Effector CD8-positive, alpha-beta T cell (primary cell): ENCODE measurements around the gene CBX8.
A peak's percentile ranks its signal among the peaks of the same experiment; 100 is the strongest.

Experiments used
- DNase-seq: peaks from one replicate; lab custom pipeline; 2025; lab: John Stamatoyannopoulos, UW
- total RNA-seq, 4 experiments: gene quantifications; one replicate each; lab custom pipeline; 2026; lab: John Stamatoyannopoulos, UW

CBX8 gene
- total RNA-seq = 3.8 to 8.7 (median 5.4) reads per million in 4 experiments

DNA sequence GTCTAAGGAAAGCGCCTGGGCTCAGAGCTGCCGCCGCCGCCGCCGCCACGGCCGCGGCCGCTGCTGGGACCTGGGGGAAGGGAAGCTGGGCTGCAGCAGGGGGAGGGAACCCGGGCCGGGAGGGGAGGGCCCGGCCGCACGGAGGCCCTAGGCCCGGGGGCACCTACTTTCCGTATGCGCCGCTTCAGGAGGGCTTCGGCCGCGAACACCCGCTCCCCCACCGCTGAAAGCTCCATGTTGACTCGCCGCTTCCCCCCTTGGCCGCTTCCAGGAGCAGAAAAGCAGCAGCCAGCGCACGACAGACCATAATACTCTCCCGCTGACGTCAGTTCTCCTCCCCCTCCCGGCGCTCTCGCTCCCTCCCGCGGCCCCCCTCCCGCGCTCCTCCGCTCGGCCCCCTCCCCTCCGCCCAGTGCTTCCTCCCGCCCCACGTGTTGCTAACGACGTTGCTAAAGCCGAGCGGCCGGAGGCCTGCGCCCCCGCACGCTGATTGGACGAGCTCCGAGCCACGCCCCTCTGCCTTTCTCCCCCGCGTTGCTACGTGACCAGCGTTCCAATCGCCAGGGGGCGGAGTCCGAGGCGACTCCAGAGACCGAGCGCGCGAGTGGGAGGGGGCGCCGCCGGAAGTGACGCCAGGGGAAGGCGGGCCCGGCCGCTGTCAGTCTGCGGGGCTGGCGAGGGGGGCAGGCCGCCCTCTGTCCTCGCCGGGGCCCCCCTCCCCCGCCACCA, at the start of gene CBX8:
CBX8 (minus strand) TSS at position 315 of the 729 bp plus-strand sequence; CDS start at position 236, 79 bp downstream.
- DNase-seq = peak; percentile 97

DNA sequence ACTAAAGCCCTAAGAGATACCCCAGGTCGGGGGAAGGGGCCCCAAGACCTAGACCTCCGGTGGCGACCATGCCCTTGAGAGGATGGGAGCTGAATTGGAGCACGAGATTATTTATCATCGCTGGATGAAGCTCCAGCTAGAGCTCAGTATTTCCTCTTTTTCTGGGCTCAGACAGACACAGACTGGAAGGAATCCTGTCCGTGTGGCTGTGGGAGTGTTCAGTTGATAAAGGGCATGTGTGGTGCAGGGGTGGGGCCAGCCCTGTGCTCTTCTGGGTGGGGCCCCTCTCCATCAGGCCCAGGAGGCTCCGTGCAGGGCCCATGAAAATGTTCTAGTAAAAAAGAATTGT, 48.7 kb upstream of the CBX8 start:
- no peak for DNase-seq

DNA sequence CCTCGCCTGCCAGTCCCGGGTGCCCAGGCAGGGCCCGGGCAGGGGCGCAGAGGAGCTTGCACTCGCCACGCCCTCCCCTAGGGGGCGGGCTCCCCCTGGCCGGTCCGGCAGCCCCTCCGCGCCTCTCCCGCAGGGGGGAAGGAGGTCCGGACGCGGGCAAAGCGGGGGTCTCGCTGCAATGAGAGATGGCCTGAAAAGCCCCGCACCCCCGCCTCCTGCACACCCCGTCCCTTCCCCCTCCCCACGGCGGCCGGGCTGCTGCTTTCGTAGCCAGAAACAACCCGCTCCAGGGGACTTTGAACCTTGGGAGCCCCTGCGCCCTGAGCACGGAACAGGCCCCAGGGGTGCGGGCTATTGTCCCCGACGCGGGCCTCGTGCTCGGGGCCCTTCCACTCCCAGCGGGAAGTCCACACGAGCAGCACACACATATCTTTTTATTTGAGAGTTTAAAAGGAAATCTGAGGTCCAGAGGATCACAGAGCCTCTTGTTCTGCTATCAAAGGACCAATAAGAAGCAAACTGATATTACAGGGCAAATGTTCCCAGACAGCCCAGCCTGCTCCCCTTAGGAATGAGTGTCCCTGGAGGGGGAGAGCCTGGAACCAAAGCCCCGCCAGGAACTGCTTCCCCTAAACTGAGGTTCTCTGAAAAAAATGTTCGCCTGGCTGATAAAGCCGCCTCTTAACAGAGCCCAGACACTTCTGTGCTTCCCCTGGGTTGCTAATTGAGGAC, 48.2 kb upstream of the CBX8 start:
- DNase-seq = peak; percentile 21

DNA sequence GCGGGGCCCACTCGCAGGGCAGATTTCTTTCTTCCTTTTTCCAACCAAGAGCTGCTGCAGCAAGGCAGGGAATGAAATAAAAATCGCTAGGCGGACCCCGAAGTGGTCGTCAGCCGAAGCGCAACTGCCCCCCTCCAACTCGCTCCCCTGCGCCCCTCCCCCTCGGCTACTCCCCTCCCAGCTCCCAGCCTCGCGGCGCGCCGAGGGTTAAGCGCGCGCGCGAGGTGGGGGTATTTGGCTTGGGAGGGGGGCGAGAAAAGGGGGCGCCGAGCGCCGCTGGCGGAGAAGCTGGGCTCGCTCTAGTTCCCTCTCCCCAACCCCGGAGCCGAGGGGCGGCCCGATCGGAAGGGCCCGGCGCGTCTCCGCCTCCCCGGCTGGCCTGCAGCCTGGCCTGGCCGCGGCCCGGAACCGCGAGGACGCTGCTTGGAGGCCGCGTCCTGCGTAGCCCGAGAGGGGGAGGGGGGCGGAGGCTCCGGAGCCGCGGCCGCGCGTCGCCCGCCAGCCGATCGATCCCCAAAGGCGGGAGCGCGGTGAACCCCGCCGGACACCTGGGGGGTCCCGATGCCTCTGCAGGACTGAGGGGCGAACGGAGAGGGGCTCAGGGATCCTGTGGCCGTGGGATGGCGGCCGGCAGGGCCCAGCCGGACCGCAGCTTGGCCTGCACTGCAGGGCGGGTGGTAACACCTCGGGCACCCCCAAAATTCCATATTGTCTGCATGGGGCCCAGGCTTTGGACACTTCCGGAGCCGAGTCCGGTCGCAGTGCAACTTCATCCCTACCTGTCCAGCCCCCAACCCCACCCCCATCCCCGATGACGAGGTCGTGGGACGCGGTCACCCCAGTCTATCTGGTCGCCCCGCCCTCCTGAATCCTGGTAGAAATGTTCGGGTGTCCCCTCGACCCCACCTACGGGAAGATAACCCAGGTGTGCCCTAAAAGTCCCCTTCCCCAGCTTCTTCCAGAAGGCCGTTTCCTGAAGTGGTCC, 47.2 kb upstream of the CBX8 start:
- no peak for DNase-seq

DNA sequence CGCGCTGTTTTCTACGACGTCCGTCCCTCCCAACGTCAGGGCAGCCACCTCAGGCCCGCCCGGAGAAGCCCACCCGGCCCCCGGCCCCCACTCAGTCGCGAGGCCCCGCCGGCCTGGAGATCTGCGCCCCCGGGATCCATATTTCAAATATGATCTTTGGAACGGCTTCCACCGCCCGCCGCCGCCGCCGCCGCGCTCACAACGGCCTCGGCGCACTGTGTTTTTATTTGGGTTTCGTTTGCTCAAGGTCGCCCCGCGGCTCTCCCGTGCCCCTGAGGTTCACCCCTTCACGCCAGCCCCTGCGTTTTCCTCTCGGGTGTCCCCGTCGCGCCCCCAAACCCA, 46.6 kb upstream of the CBX8 start:
- DNase-seq = no peak

DNA sequence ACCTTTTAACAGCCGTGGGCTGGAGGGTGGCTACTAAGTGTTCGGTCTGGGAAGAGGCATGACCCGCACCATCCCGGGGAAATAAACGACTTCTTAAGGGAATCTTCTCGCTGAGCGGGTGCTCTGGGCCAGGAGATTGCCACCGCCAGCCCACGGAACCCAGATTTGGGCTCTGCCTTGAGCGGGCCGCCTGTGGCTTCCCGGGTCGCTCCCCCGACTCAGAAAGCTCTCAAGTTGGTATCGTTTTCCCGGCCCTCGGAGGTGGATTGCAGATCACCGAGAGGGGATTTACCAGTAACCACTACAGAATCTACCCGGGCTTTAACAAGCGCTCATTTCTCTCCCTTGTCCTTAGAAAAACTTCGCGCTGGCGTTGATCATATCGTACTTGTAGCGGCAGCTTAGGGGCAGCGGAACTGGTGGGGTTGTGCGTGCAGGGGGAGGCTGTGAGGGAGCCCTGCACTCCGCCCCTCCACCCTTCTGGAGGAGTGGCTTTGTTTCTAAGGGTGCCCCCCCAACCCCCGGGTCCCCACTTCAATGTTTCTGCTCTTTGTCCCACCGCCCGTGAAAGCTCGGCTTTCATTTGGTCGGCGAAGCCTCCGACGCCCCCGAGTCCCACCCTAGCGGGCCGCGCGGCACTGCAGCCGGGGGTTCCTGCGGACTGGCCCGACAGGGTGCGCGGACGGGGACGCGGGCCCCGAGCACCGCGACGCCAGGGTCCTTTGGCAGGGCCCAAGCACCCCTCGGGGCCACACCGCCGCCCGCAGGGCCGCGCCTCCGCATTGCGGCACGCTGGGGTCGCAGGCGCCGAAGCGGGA, 46.0 kb upstream of the CBX8 start:
- no peak for DNase-seq

DNA sequence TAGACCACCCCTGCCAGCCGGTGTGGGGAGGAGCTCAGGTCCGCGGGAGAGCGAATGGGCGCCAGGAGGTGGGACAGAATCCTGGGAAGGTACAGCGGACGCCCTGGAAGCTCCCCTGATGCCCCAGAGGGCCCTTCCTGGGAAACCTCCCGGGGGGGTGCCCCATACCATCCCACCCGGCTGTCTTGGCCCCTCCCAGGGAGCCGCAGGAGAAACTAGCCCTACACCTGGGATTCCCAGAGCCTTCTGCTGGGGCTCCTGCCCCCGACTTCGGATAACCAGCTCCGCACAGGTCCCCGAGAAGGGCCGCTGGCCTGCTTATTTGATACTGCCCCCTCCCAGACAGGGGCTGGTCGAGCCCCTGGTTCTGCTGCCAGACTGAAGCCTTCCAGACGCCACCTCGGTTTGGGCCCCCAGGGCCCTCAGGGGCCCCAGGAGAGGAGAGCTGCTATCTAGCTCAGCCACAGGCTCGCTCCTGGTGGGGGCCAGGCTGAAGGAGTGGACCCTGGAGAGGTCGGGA, 45.3 kb upstream of the CBX8 start:
- no peak for DNase-seq

DNA sequence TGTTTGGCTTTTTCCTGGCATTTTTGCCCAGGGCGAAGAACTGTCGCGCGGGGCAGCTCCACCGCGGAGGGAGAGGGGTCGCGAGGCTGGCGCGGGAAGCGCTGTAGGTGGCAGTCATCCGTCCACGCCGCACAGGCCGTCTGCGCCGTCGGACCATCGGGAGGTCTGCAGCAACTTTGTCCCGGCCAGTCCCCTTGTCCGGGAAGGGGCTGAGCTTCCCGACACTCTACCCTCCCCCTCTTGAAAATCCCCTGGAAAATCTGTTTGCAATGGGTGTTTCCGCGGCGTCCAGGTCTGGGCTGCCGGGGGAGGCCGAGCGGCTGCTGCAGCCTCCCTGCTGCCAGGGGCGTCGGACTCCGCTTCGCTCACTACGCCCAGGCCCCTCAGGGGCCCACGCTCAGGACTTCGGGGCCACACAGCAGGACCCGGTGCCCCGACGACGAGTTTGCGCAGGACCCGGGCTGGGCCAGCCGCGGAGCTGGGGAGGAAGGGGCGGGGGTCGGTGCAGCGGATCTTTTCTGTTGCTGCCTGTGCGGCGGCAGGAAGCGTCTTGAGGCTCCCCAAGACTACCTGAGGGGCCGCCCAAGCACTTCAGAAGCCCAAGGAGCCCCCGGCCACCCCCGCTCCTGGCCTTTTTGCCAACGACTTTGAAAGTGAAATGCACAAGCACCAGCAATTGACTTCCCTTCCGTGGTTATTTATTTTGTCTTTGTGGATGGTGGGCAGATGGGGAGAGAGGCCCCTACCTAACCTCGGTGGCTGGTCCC, 44.7 kb upstream of the CBX8 start:
- DNase-seq = no peak

DNA sequence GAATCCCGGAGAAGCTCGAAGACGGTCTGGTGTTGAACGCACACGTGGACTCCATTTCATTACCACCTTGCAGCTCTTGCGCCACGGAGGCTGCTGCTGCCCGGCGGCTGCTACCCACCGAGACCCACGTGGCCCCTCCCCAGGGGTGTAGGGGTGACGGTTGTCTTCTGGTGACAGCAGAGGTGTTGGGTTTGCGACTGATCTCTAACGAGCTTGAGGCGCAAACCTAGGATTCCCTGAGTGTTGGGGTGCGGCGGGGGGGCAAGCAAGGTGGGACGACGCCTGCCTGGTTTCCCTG, 44.1 kb upstream of the CBX8 start:
- DNase-seq = no peak

DNA sequence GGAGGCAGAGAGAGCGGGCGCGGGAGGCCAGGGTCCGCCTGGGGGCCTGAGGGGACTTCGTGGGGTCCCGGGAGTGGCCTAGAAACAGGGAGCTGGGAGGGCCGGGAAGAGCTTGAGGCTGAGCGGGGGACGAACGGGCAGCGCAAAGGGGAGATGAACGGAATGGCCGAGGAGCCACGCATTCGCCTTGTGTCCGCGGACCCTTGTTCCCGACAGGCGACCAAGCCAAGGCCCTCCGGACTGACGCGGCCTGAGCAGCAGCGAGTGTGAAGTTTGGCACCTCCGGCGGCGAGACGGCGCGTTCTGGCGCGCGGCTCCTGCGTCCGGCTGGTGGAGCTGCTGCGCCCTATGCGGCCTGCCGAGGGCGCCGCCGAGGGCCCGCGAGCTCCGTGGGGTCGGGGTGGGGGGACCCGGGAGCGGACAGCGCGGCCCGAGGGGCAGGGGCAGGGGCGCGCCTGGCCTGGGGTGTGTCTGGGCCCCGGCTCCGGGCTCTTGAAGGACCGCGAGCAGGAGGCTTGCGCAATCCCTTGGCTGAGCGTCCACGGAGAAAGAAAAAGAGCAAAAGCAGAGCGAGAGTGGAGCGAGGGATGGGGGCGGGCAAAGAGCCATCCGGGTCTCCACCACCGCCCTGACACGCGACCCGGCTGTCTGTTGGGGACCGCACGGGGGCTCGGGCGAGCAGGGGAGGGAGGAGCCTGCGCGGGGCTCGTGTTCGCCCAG, 43.6 kb upstream of the CBX8 start:
- no peak for DNase-seq

DNA sequence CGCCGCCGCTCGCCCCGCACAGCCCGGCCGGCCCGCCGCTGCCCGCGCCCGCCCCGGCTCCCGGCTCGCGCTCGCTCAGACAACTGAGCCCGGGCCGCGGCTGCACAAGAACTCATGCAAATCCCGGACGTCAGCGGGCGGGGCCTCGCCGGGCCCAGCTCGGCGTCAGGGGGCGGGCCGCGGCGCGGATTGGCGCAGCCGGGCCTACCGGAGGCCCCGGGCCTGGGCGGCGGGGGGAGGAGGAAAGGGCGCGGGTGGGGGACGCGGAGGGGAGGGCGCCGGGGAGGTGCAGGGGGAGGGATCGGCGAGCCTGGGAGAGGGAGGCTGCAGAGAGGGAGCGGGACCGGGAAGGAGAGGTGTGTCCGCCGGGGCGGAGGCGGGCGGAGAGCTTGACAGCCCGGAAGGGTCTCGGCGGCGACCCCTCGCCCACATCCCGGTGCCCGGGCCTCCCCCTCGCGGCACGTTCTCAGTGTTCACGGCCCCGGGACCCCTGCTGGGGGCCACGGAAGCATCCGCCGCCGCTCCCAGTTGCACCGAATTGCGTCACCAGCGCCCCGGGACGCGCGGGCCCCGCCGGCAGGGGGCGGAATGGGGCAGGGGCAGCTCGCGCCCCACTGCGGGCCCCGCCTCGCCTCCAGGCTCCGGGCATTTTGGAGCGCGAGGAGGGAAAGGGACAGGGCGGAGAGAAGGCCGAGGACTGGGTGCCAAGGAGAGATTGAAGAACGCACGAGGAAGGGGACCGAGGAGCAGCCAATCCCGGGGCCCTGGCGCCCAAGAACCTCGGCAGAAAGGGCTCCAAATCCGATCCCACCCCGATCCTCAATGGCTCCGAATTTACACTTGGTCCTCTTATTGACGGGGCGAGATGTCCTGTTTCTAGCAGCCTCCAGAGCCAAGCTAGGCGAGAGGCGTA, 42.7 kb upstream of the CBX8 start, which contains the start of gene CBX4:
CBX4 (minus strand) TSS at position 85 of the 913 bp plus-strand sequence. CDS start 189 bp downstream, outside the sequence.
- DNase-seq = peak; percentile 84

DNA sequence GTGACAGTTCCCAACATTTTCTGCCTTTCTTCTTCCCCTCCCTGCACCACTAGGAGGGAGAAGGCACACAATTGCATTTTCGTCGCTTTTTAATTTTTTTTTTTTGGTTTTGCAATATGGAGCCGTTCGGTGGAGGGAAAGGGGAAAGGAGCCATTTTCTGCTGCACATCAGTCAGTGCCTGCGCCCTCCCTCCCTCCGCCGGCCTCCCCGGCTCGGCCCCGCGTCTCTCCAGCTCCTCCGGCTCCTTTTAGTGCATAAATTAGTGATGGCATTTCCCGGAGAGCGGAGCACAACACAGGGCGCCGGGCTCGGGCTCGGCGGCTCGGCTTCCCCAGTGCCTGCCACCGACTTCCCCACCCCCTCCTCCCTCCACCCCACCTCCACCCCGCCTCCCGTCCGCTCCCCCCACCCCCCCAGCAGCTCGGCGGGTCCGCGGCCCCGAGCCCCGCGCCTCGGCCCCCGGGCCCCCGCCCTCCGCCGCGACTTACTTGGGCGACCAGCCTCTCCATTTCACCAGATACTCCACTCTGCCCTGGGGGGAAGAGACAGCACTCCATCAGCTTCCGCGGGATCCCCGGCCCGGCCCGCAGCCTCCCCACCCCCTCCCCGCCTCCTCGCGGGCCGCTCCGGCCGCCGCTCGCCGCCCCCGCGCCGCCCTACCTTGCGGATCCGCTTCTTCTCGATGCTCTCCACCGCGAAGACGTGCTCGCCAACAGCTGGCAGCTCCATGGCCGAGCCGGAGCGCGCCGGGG, 41.8 kb upstream of the CBX8 start:
- DNase-seq = peak; percentile 28

DNA sequence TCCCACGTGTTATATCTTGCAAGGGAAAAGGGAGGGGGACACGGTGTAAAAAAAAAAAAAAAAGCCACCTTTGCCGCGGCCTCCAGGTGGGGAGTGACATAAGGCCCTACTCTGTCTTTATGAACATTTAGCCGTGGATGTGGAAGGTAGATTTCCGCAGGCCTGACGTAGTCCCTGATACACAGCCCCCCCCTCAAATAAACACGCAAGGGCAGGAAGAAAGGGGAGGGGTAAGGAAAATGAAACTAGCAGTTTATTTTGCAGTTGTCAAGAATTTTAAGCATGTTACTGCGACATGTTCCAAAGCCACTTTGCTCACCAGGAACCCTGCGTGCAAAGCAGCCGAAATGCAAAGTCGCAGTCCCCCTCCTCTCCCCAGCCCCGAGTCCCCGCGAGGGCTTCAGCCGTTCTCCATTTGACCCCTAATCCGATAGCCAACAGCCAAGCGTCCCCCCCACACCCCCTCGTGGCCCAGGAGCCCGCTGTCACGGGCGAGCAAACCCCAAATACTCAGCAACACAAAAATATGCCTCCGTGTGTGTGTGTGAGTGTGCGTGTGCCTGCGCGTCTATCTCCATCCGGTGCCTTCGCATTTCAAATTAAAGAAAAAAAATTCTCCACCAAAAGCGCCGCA, 41.1 kb upstream of the CBX8 start:
- DNase-seq = no peak

DNA sequence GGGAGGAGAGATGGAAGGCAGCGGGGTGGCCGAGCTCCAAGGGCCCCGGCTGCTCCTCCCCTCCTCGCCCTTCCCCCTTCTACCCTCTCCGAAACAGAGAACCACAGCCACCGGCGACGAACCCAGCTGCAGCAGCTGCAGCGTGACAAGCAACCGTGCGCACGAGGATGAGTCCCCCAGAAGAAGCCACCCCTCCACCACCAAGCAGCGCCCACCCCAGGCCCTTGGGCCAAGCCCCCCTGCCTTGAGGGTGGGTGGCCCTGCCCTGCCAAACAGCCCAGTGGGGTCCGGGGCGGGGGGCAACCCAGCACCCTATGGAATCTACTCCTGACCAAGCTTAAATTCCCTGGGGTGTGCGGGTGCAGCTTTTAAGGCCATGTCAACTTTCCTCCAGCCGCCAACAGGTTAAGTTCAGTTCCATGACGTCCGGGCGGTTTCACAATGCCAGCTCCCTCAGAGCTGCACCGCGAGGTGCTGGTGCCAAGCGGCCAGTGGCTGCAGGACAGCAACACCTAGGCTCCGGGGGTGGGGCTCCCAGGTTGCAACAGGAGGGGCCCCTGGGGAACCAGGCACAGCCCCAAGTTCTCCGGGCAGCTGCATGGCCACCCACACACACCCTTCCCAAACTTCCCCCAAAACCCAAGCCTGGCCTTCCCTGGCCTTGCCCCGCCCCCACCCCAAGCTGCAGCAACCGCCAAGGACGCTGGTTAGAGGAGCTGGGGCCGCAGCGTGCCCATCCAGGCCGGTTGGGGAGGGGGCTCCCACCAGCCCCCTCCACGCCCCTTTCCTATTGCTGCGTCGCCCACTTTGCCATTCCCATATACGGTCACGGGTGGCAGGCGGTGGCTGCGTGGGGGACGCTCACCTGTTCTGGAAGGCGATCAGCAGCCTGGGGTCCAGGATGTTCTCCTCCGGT, 40.4 kb upstream of the CBX8 start:
- DNase-seq = no peak

DNA sequence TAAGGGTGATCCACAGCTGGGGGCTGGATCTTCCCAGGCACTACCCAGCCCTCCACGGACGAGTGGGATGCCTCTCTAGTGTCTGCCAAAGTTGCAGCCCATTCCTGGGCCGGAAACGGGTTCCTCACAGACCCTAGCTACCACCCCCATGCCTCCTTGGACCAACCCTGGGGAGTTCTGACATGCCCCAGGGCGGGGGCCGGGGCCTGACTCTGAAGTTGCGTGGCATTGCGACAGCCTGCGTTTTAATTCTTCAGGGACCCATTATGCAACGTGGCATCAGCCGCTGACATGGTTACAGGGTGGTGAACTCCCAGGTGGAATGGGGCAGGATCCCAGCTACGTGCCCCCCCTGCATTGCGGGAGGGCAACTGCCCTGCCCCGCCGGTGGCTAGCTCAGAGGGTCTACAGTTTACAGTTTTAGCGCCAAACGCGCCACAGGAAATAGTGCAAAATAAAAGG, 39.7 kb upstream of the CBX8 start:
- DNase-seq = no peak

DNA sequence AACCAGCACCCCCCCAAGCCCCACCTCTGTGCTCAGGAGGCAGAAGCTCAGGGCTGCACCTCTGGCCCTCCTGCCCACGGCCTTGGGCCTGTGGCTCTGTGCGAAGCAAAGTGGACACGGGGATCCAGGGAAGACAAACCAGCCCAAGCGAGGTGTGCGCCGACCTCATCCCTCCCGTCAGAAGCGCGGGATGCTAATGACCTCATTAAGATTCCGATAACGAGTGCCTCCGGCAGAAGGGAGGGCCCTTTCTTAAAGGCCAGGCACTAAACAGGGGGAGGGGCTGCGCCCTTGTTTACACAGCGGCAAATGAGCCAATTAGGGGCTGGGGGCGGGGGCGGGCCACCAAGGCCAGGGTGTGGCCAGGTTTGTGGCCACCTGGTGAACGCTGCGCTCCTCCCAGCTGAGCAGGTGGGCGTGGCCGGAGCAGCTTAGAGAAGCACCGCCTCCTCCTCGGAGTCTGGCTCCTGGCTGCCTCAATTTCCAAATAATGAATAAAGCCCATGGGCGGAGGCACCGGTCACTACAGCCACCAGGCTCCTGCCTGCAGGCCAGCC, 39.2 kb upstream of the CBX8 start:
- DNase-seq = no peak
